ENCODE measurements around the gene RAB19.

DNA sequence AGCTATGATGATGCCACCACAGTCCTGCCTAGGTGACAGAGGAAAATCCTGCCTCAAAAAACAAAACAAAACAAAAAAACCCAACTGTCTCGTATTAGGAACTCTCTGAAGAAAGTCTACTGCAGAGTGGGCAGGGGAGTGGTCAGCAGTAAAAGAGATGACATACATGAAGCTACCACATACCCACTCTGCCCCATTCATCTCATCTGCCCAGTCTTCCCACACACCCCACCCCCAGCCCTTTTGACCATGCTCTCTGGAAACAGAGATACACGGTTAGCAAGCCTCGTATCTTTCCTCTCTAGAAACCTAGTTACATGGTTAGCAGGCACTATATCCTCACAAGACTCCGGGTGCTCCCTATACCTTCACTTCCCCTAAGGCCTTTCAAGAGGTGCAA lies 13.8 kb upstream of the RAB19 start:
- TF ChIP-seq, protein P1, sequence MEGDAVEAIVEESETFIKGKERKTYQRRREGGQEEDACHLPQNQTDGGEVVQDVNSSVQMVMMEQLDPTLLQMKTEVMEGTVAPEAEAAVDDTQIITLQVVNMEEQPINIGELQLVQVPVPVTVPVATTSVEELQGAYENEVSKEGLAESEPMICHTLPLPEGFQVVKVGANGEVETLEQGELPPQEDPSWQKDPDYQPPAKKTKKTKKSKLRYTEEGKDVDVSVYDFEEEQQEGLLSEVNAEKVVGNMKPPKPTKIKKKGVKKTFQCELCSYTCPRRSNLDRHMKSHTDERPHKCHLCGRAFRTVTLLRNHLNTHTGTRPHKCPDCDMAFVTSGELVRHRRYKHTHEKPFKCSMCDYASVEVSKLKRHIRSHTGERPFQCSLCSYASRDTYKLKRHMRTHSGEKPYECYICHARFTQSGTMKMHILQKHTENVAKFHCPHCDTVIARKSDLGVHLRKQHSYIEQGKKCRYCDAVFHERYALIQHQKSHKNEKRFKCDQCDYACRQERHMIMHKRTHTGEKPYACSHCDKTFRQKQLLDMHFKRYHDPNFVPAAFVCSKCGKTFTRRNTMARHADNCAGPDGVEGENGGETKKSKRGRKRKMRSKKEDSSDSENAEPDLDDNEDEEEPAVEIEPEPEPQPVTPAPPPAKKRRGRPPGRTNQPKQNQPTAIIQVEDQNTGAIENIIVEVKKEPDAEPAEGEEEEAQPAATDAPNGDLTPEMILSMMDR (IDR thresholded peaks at IDR 0.05) = no peak
- TF ChIP-seq TCF7L2 (IDR thresholded peaks at IDR 0.05; ENCODE audit: low read depth, low read length) (no peak), POLR2AphosphoS5 (IDR thresholded peaks at IDR 0.05; ENCODE audit: low read depth, low read length) (no peak)
- TF ChIP-seq, protein P2, sequence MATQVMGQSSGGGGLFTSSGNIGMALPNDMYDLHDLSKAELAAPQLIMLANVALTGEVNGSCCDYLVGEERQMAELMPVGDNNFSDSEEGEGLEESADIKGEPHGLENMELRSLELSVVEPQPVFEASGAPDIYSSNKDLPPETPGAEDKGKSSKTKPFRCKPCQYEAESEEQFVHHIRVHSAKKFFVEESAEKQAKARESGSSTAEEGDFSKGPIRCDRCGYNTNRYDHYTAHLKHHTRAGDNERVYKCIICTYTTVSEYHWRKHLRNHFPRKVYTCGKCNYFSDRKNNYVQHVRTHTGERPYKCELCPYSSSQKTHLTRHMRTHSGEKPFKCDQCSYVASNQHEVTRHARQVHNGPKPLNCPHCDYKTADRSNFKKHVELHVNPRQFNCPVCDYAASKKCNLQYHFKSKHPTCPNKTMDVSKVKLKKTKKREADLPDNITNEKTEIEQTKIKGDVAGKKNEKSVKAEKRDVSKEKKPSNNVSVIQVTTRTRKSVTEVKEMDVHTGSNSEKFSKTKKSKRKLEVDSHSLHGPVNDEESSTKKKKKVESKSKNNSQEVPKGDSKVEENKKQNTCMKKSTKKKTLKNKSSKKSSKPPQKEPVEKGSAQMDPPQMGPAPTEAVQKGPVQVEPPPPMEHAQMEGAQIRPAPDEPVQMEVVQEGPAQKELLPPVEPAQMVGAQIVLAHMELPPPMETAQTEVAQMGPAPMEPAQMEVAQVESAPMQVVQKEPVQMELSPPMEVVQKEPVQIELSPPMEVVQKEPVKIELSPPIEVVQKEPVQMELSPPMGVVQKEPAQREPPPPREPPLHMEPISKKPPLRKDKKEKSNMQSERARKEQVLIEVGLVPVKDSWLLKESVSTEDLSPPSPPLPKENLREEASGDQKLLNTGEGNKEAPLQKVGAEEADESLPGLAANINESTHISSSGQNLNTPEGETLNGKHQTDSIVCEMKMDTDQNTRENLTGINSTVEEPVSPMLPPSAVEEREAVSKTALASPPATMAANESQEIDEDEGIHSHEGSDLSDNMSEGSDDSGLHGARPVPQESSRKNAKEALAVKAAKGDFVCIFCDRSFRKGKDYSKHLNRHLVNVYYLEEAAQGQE (IDR thresholded peaks at IDR 0.05; ENCODE audit: insufficient read depth in 1 of 2, low read depth in 2 of 2, low read length in 1 of 2) = no peak
